ENCODE measurements around the gene PTPRZ1.

PTPRZ1 gene

DNA sequence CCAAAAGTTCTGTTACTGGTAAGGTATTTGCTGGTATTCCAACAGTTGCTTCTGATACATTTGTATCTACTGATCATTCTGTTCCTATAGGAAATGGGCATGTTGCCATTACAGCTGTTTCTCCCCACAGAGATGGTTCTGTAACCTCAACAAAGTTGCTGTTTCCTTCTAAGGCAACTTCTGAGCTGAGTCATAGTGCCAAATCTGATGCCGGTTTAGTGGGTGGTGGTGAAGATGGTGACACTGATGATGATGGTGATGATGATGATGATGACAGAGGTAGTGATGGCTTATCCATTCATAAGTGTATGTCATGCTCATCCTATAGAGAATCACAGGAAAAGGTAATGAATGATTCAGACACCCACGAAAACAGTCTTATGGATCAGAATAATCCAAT is 140.1 kb downstream of the PTPRZ1 start:
- no peak for TF ChIP-seq CREB1 (IDR thresholded peaks at IDR 0.05; ENCODE audit: low read depth)
- TF ChIP-seq MAX (IDR thresholded peaks at IDR 0.05) = no peak
- TF ChIP-seq TAF1 (IDR thresholded peaks at IDR 0.05; ENCODE audit: low read depth) = no peak
- TF ChIP-seq ZBTB7A (IDR thresholded peaks at IDR 0.05; ENCODE audit: low read depth) = no peak
- no peak for TF ChIP-seq TEAD4 (IDR thresholded peaks at IDR 0.05)
- no peak for TF ChIP-seq CEBPB (IDR thresholded peaks at IDR 0.05)
- no peak for TF ChIP-seq FOXM1 (IDR thresholded peaks at IDR 0.05; ENCODE audit: borderline replicate concordance, low read depth)

DNA sequence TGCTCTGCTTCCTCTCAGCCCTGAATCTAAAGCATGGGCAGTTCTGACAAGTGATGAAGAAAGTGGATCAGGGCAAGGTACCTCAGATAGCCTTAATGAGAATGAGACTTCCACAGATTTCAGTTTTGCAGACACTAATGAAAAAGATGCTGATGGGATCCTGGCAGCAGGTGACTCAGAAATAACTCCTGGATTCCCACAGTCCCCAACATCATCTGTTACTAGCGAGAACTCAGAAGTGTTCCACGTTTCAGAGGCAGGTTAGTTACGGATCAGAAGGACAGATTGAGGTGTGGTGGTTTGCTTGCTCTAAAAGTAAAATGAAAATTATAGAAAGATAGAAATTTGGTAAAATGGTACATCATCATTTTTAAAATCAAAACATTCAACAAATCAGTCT is 140.7 kb downstream of the PTPRZ1 start:
- no peak for TF ChIP-seq MAX (IDR thresholded peaks at IDR 0.05)
- no peak for TF ChIP-seq TCF12 (IDR thresholded peaks at IDR 0.05; ENCODE audit: low read depth)
- TF ChIP-seq EP300 (IDR thresholded peaks at IDR 0.05; ENCODE audit: borderline replicate concordance) = no peak
- TF ChIP-seq CREB1 (IDR thresholded peaks at IDR 0.05; ENCODE audit: low read depth) = no peak

DNA sequence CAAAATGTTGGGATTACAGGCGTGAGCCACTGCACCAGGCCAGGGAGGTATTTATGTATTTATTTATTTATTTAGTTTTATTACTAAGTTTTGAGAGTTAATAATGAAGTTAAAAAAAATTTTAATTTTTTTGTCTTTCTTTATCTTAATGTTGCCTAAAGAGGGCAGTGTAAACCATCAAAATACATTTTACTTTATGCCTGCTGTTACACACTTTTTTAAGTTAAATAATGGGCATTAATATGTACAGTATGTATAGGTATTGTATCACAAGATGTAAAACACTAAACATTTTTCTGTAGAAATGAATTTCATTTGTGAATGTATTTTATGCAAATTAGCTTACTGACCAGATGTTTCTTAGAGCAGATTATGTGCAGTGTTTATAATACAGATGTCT is 141.7 kb downstream of the PTPRZ1 start:
- TF ChIP-seq TCF12 (IDR thresholded peaks at IDR 0.05; ENCODE audit: low read depth) (no peak), YY1 (IDR thresholded peaks at IDR 0.05; ENCODE audit: low read depth) (no peak)

DNA sequence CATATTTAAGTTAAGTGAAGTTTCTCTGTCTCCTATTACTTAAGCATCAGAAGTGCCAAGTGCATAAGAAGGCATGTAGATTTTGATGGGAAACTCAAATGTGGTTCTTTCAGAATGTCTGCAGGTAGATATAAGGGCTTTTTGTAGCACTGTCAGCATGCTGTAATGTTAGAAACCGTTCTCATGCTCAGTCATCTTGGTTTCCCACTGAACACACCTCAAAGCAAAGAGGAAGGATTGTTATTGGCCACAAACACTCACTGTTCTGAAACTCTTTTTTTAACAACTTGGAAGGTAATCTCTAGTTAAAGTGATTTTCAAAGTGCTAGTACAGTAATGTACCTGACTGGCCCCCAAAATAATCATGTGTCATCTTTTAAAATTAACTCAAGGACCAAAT is 145.1 kb downstream of the PTPRZ1 start:
- TF ChIP-seq EGR1 (IDR thresholded peaks at IDR 0.05) (no peak), CEBPB (IDR thresholded peaks at IDR 0.05) (no peak), FOXM1 (IDR thresholded peaks at IDR 0.05; ENCODE audit: borderline replicate concordance, low read depth) (no peak), REST (IDR thresholded peaks at IDR 0.05; ENCODE audit: low read depth) (no peak)

- TF ChIP-seq CEBPB (IDR thresholded peaks at IDR 0.05) (no peak), ZBTB7A (IDR thresholded peaks at IDR 0.05; ENCODE audit: low read depth) (no peak), NFIC (IDR thresholded peaks at IDR 0.05) (no peak), TAF1 (IDR thresholded peaks at IDR 0.05; ENCODE audit: low read depth) (no peak), TCF12 (IDR thresholded peaks at IDR 0.05; ENCODE audit: low read depth) (no peak), EGR1 (IDR thresholded peaks at IDR 0.05) (no peak), MAX (IDR thresholded peaks at IDR 0.05) (no peak), CREB1 (IDR thresholded peaks at IDR 0.05; ENCODE audit: low read depth) (no peak), RAD21 (IDR thresholded peaks at IDR 0.05; ENCODE audit: low read depth) (no peak), EP300 (IDR thresholded peaks at IDR 0.05; ENCODE audit: borderline replicate concordance) (no peak), FOXM1 (IDR thresholded peaks at IDR 0.05; ENCODE audit: borderline replicate concordance, low read depth) (no peak), USF1 (IDR thresholded peaks at IDR 0.05) (no peak)
Measured at GRCh38 chr7:122027058-122027457, 154.1 kb downstream of the PTPRZ1 start.

GRCh38 chr7:122033641-122034040 is 160.7 kb downstream of the PTPRZ1 start:
- no peak for TF ChIP-seq CEBPB (IDR thresholded peaks at IDR 0.05)
- no peak for TF ChIP-seq YY1 (IDR thresholded peaks at IDR 0.05; ENCODE audit: low read depth)
- TF ChIP-seq RAD21 (IDR thresholded peaks at IDR 0.05; ENCODE audit: low read depth) = no peak
- no peak for TF ChIP-seq TEAD4 (IDR thresholded peaks at IDR 0.05)
- no peak for TF ChIP-seq CREB1 (IDR thresholded peaks at IDR 0.05; ENCODE audit: low read depth)
- TF ChIP-seq REST (IDR thresholded peaks at IDR 0.05; ENCODE audit: low read depth) = no peak
- no peak for TF ChIP-seq FOXM1 (IDR thresholded peaks at IDR 0.05; ENCODE audit: borderline replicate concordance, low read depth)

DNA sequence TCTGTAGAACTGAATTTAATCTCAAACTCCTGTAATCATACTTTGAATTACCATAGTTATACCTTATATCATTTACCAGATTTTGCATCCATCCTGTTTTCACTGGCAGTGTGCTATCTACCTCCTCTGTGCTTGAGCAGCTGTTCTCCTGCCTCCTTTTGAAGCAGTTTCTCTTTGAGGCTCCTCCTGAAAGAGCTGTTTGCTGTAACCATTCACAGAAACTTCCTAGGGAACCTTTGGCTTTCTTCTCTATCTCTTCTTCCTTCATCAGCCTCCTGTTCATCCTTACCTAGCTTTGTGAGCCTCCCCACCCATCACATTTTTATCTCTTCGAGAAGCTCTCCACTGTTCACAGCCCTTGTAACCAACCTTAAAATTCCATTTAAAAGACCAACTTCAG is 162.9 kb downstream of the PTPRZ1 start:
- TF ChIP-seq CREB1 (IDR thresholded peaks at IDR 0.05; ENCODE audit: low read depth) = no peak
- TF ChIP-seq REST (IDR thresholded peaks at IDR 0.05; ENCODE audit: low read depth) = no peak
- TF ChIP-seq TEAD4 (IDR thresholded peaks at IDR 0.05) = no peak
- no peak for TF ChIP-seq CEBPB (IDR thresholded peaks at IDR 0.05)
- no peak for TF ChIP-seq RAD21 (IDR thresholded peaks at IDR 0.05; ENCODE audit: low read depth)
- no peak for TF ChIP-seq TCF12 (IDR thresholded peaks at IDR 0.05; ENCODE audit: low read depth)
- TF ChIP-seq NFIC (IDR thresholded peaks at IDR 0.05) = no peak
- TF ChIP-seq FOXM1 (IDR thresholded peaks at IDR 0.05; ENCODE audit: borderline replicate concordance, low read depth) = no peak
- no peak for TF ChIP-seq USF1 (IDR thresholded peaks at IDR 0.05)
